Hepatocyte (in vitro differentiated cells): ENCODE measurements around the gene PARVG.

ENCODE experiments used
- CTCF ChIP-seq: fragments of 200-600 bp; sonication (generic); IDR thresholded peaks from 2 replicates; pipeline ENCODE4 v1.5.1; 2016; ENCODE audit warnings: antibody characterized with exemption, mild to moderate bottlenecking; ENCODE audit not compliant: poor library complexity
- EZH2 ChIP-seq: fragments of 200-600 bp; sonication (generic); IDR thresholded peaks from 2 replicates; pipeline ENCODE4 v1.6.1; 2016; ENCODE audit warnings: antibody characterized with exemption, mild to moderate bottlenecking, borderline replicate concordance
- EZH2phosphoT487 ChIP-seq: fragments of 200-600 bp; sonication (generic); IDR thresholded peaks from one replicate; pipeline ENCODE4 v1.6.1; 2018; ENCODE audit warnings: antibody characterized with exemption, mild to moderate bottlenecking, low read depth, moderate library complexity; ENCODE audit not compliant: unreplicated experiment, severe bottlenecking

GRCh38 chr22:44256085-44256484 is 75.4 kb downstream of the PARVG start:
- TF ChIP-seq EZH2 (no peak), CTCF (no peak), EZH2phosphoT487 (no peak)
